ENCODE data around the gene SLC7A6.

The SLC7A6 gene

GRCh38 chr16:68264128-68265077 lies at the start of gene SLC7A6:
Gene SLC7A6, plus strand, starts transcription at chr16:68264526. Its CDS starts 10,201 bp downstream, at chr16:68274727.
- DNase-seq (ENCODE audit: low read depth, low spot score) = no peak

- DNase-seq (ENCODE audit: low read depth, low spot score) = no peak
These were observed 49.6 kb upstream of the SLC7A6 start for GRCh38 chr16:68214726-68215125.

GRCh38 chr16:68215302-68215701 lies 49.0 kb upstream of the SLC7A6 start:
- no peak for DNase-seq (ENCODE audit: low read depth, low spot score)

GRCh38 chr16:68216240-68216639 lies 48.1 kb upstream of the SLC7A6 start:
- no peak for DNase-seq (ENCODE audit: low read depth, low spot score)

GRCh38 chr16:68217506-68217905 lies 46.8 kb upstream of the SLC7A6 start:
- no peak for DNase-seq (ENCODE audit: low read depth, low spot score)

GRCh38 chr16:68219725-68220351 lies 44.5 kb upstream of the SLC7A6 start:
- DNase-seq (ENCODE audit: low read depth, low spot score) = no peak

- no peak for DNase-seq (ENCODE audit: low read depth, low spot score)
These were observed 41.3 kb upstream of the SLC7A6 start for GRCh38 chr16:68223072-68223471.

GRCh38 chr16:68226116-68226515 lies 38.2 kb upstream of the SLC7A6 start:
- no peak for DNase-seq (ENCODE audit: low read depth, low spot score)

GRCh38 chr16:68227183-68227793 lies 37.0 kb upstream of the SLC7A6 start:
- DNase-seq (ENCODE audit: low read depth, low spot score) = no peak

- no peak for DNase-seq (ENCODE audit: low read depth, low spot score)
These were observed 36.3 kb upstream of the SLC7A6 start for GRCh38 chr16:68227850-68228553.

GRCh38 chr16:68228652-68229051 lies 35.7 kb upstream of the SLC7A6 start:
- no peak for DNase-seq (ENCODE audit: low read depth, low spot score)

GRCh38 chr16:68229431-68230175 lies 34.7 kb upstream of the SLC7A6 start:
- no peak for DNase-seq (ENCODE audit: low read depth, low spot score)

- no peak for DNase-seq (ENCODE audit: low read depth, low spot score)
These were observed 34.2 kb upstream of the SLC7A6 start for GRCh38 chr16:68230176-68230571.

GRCh38 chr16:68230956-68231355 lies 33.4 kb upstream of the SLC7A6 start:
- no peak for DNase-seq (ENCODE audit: low read depth, low spot score)

- DNase-seq (ENCODE audit: low read depth, low spot score) = no peak
These were observed 32.8 kb upstream of the SLC7A6 start for GRCh38 chr16:68231384-68232136.

GRCh38 chr16:68232335-68232734 lies 32.0 kb upstream of the SLC7A6 start:
- no peak for DNase-seq (ENCODE audit: low read depth, low spot score)

GRCh38 chr16:68233085-68233834 lies 31.1 kb upstream of the SLC7A6 start:
- no peak for DNase-seq (ENCODE audit: low read depth, low spot score)

- DNase-seq (ENCODE audit: low read depth, low spot score) = no peak
These were observed 30.5 kb upstream of the SLC7A6 start for GRCh38 chr16:68233835-68234187.

GRCh38 chr16:68234188-68235107 lies 29.9 kb upstream of the SLC7A6 start:
- no peak for DNase-seq (ENCODE audit: low read depth, low spot score)
